Colonic mucosa (tissue), 4 donors: ENCODE results near the gene PDZRN3. TPM values are rescaled to one million over a fixed set of nuclear protein-coding genes. Genes with fewer than 3 reads are reported as not detected.

Experiments
- DNase-seq: peaks from one replicate; pipeline ENCODE4 v3.0.0-alpha.2; 2020
- H3K27ac ChIP-seq: fragments of 200-600 bp; one replicate; pipeline ENCODE4 v1.8.0; 2021
- H3K27me3 ChIP-seq: fragments of 200-600 bp; one replicate; pipeline ENCODE4 v1.8.0; 2021
- H3K36me3 ChIP-seq: fragments of 200-600 bp; one replicate; pipeline ENCODE4 v1.8.0; 2021
- H3K4me1 ChIP-seq: fragments of 200-600 bp; one replicate; pipeline ENCODE4 v1.8.0; 2021; ENCODE audit warnings: mild to moderate bottlenecking
- H3K4me3 ChIP-seq: fragments of 200-600 bp; one replicate; pipeline ENCODE4 v1.8.0; 2021
- H3K9ac ChIP-seq, 2 donors: one replicate each; pipeline ENCODE4 v1.7.0; 2013; ENCODE audit warnings: control low read depth in 2 of 2, low read depth in 2 of 2, low read length in 2 of 2
- H3K9me3 ChIP-seq: fragments of 200-600 bp; one replicate; pipeline ENCODE4 v1.8.0; 2021
- CTCF ChIP-seq: fragments of 200-600 bp; IDR thresholded peaks from one replicate; pipeline ENCODE4 v1.8.0; 2022; ENCODE audit warnings: antibody characterized with exemption, mild to moderate bottlenecking
- intact Hi-C: fragments of 100-400 bp; cut with DNase I; formaldehyde crosslinking; loops from one replicate; pipeline ENCODE4 v1.14.1; 2022
- total RNA-seq, 2 donors: library from RNA; stranded (reverse); fragmentation: NEBNext Ultra II Directional in 1 of 2; extraction: Animal tissue kit (Norgen Biotek cat#: 25700) in 1 of 2; gene quantifications; one replicate each; pipeline ENCODE4 v1.2.1, GENCODE V29; 2021
- donor health status: healthy.
- donor health status: DM: no; HTN: no; CAD: no.
- donor health status: DM: no; HTN: no; CAD: no.

PDZRN3 gene
- total RNA-seq, 2 donors from 2014 or later = 13.6 to 19.1 TPM

- Histone ChIP-seq H3K27me3 (no peaks in the 10 kb centered on the region), H3K9ac (no peak overlapping the region), H3K36me3 (no peaks in the 10 kb centered on the region), H3K4me3 (no peak overlapping the region), H3K9me3 (no peaks in the 10 kb centered on the region), H3K4me1 (no peaks in the 10 kb centered on the region), H3K27ac (no peak overlapping the region)
- no peak for TF ChIP-seq CTCF
- no peak for DNase-seq
- intact Hi-C loops = no loop called here
Observed at GRCh38 chr3:73332558-73332957, 292.2 kb downstream of the PDZRN3 start.
